Fibroblast of pulmonary artery (primary cell): ENCODE results near the gene SNCAIP.
A peak's percentile ranks its signal among the peaks of the same experiment; 100 is the strongest.

ENCODE experiments used
- DNase-seq: peaks from one replicate; pipeline ENCODE4 v3.0.0-alpha.2; 2010; ENCODE audit warnings: low read depth
- H3K4me3 ChIP-seq: replicated peaks from 2 replicates; pipeline ENCODE4 v1.5.1; 2011; ENCODE audit warnings: low read depth, mild to moderate bottlenecking, control low read depth, low read length, moderate library complexity
- TF ChIP-seq, protein P1 (sequence below): IDR thresholded peaks from 2 replicates; pipeline ENCODE4 v1.5.1; 2011; ENCODE audit warnings: mild to moderate bottlenecking, control low read depth, low read length, inconsistent platforms; ENCODE audit errors: missing control alignments

The SNCAIP gene

DNA sequence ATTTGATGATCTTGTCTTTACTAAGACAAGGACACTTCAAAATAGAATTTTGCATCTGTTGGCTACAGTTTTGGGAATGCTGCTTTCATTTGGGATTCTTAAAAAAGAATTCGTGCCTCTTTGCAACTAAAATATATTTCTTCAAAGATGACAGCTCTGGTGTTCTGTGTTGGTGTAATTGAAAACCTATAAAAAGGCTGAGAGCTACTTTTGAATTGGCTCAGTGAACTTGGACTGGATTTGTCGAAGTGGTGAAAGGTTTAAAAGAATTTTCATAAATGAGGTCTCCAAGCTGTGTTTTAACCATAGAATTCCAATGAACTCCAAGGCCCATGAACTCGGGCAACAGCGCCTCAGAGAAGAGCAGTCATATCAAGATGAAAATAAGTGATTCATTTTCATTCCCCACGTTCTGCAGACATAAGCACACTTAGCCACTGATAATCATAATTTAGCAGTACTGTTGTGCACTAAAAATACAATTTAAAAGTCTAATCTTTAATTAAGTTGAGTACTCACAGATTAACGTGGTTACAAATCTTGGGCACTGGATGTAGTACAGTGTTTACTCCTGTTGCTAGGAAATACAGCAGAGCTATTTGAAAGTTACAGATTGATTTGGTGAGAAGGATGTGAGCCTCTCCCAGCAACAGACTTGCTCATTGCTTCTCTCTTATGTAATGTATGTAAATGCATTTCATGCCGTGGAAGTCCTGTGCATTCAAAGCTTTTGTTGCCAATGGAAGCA, 10.9 kb downstream of the SNCAIP start:
- H3K4me3 ChIP-seq = no peak overlapping the region
- peak; percentile 29 for DNase-seq

DNA sequence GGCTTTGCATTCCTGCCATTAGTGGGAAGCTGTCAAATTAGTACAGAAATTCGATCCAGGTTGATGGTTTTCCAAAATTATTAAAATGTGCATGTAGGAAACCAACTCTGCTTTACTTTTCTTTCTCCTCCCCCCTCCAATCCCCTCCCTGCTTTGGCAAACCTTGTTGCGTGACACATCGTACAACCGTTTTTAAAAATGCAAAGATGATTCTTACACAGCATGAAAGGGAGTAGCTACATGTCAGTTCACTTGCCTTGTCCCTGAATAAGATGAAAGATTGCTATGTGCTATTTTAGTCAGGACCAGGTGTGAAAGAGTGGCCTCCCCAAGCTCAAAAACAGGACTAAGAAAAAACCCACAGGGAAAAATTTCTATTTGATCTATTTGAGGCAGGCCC, 11.7 kb downstream of the SNCAIP start:
- TF ChIP-seq, protein P1, sequence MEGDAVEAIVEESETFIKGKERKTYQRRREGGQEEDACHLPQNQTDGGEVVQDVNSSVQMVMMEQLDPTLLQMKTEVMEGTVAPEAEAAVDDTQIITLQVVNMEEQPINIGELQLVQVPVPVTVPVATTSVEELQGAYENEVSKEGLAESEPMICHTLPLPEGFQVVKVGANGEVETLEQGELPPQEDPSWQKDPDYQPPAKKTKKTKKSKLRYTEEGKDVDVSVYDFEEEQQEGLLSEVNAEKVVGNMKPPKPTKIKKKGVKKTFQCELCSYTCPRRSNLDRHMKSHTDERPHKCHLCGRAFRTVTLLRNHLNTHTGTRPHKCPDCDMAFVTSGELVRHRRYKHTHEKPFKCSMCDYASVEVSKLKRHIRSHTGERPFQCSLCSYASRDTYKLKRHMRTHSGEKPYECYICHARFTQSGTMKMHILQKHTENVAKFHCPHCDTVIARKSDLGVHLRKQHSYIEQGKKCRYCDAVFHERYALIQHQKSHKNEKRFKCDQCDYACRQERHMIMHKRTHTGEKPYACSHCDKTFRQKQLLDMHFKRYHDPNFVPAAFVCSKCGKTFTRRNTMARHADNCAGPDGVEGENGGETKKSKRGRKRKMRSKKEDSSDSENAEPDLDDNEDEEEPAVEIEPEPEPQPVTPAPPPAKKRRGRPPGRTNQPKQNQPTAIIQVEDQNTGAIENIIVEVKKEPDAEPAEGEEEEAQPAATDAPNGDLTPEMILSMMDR = no peak
- no peak for DNase-seq
- no peak overlapping the region for H3K4me3 ChIP-seq

More for the DNA sequence above, 10.9 kb downstream of the SNCAIP start:
- TF ChIP-seq, protein P1 = no peak

DNA sequence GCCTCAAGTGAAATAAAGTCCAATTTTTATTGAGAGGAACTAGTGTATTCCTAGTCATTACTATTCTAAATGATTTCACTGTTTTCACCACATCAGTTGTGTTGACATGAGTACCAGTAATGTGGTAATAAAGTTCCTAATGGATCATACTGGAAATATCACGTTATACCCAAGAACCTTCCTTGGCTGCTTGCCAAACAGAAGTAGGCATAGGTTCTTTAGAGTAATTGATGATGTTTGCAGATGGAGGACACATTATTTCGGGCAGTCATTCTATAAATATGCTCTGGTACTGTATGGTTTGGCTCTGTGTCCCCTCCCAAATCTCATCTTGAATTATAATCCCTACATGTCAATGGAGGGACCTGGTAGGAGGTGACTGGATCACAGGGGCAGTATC, 15.1 kb downstream of the SNCAIP start:
- no peak for DNase-seq
- TF ChIP-seq, protein P1 = no peak
- H3K4me3 ChIP-seq = no peak overlapping the region

GRCh38 chr5:122330881-122331280, 18.8 kb downstream of the SNCAIP start:
- no peak overlapping the region for H3K4me3 ChIP-seq
- TF ChIP-seq, protein P1 = no peak
- no peak for DNase-seq

DNA sequence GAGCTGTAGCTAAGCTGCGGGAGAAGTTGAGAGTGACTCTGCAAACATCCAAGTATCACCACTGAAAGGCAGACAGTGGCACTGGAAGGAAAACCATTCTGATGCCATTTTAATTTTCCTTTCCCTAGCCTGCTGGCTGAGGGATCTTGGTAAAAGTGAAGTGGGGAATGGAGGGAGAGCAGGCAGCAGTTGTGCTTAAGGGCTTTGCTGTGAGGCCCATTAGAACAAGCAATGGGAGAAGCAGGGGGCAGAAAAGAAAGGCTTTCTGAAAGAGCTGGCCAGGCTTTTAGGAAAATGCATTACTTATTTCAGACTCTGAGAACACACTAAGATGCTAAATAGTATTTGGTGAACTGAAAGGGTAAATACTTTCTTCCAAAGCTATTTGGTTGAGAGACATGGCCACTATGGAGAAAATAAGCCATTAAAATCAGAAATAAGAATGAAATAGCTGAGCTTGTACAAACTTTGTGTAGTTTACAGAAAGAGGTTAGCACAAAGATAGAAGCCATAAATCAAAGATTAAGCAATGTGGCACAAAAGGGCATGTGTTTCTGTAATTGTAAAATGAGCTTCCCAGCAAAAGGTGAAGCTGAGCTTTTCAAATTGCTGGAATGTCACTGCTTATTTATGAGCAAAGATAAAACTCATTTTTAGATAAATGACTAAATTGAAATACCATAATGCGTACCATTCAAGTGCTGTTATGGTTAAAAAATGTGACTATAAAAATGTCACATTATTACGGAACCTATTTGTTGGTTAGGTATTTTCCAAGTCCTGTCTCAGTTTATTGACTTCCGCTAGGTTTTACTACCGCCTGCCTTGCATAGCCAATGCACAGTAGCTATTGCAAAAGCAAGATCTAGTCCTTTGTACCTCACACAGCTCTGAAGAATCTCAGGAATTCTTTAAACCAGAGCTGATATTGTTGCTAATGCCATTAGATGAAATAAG, 20.8 kb downstream of the SNCAIP start:
- DNase-seq = no peak
- TF ChIP-seq, protein P1 = no peak
- no peak overlapping the region for H3K4me3 ChIP-seq

DNA sequence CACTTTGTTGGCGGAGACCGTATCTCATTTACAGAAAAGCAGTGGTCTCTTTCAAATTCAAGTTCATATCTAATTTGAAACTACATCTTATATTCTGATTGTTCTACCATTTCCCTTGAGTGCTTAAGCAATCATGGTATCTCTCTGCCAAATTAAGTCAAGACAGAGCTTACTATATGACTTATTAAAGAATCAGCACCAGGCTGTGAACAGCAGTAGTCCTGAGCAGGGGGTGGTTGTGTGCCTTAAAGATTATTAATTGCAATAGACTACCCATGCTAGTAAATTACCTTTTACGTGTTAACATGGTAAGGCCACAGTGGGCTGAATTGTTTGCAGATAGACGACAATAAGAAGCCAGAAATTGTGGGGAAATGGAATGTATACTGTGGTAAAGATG, 21.5 kb downstream of the SNCAIP start:
- TF ChIP-seq, protein P1 = no peak
- no peak for DNase-seq
- H3K4me3 ChIP-seq = no peak overlapping the region
